Dedifferentiated amniotic fluid mesenchymal stem cell (primary cell): ENCODE data around the gene FANCE.

Experiments
- DNase-seq: peaks from one replicate; pipeline ENCODE4 v3.0.0-alpha.2; 2016; ENCODE audit errors: extremely low spot score

The FANCE gene

DNA sequence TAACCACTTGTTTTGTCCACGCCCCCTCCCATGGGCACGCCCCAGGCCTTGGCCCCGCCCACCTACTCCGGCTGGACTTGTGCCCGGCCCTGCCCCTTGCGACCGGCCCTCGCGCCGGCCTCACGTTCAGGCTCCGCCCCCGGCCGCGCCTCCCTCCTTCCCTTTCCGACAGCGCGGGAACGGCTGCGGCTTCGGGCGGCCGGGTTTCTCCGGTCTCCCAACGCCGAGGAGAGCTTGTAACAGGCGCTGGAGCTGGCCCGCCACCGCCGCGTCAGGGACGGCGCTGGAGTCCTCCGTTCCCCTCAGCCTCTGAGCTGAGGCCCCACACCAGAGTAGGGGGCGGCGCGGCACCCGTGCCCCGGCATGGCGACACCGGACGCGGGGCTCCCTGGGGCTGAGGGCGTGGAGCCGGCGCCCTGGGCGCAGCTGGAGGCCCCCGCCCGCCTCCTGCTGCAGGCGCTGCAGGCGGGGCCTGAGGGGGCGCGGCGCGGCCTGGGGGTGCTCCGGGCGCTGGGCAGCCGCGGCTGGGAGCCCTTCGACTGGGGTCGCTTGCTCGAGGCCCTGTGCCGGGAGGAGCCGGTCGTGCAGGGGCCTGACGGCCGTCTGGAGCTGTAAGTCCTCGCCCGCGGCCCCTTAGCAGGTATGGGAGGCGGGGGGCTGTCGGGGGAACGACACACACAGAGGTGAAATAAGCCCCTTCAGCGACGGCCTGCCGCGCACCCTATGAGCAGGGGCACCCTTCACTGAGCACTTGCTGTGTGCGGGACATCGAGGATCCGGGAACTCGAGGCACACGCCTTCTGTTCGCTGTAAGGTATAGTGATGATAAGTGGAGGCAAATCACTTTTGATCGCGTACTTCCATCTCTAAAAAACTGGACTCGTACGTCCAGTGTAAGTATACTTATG lies at the start of gene FANCE:
FANCE (plus strand) TSS at position 156 of the 908 bp plus-strand sequence; CDS start at position 364, 208 bp downstream.
- peak; percentile 85 for DNase-seq

DNA sequence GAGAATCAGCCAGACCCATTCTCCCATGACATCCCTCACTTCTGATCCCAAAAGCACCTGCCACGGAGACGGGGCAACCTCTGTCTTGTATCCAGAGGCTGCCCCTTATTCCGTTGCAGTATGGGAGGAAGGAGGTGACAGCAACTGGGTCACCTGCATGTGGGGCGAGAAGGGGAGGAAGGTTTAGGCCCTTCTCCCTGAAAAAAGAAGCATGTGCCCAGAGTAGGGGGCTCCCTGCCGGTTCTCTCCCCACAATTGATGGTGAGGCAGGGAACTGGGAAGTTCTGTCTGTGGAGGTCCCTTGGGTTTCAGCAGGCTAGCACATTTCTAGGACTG lies 49.3 kb upstream of the FANCE start:
- DNase-seq: no peak

DNA sequence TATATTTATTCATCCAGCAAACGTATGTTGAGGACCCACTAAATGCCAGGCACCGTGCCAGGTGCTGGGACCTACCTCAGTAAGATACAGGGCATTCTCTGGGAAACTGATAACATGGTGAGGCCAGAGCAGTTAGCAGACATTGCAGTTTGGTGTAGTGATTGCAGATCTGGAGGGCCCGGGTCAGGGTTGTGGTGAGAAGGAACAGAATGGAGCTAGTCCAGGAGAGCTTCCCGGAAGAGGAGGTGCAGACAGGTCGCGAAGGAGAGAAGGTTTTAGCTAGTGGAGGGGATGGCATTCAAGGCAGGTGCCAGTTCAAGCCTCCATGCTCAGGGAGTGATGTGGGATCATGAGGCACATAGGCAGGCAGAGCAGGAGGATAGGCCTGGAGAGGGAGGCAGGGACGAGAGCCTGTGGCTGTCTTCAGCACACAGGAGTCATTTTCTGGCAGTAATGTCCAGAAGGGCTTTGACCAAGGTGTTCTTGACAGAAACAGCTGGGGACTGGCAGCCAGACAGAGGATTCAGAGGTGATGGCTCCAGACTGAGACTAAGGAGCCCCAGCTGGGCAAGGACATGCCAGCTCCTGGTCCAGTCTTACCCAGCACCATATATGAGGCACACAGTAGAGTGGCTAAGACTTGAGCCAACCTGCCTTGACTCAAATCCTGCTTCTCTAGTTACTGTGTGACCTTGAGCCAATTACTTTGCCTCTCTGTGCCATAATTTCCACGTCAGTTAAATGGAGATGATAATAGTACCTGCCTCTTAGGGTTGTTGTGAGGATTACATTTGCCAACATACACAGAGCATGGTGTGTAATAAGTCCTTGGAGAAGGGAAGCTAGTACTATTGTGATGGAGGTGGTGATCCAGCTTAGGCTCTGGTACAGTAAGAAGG lies 48.3 kb upstream of the FANCE start:
- DNase-seq: no peak

DNA sequence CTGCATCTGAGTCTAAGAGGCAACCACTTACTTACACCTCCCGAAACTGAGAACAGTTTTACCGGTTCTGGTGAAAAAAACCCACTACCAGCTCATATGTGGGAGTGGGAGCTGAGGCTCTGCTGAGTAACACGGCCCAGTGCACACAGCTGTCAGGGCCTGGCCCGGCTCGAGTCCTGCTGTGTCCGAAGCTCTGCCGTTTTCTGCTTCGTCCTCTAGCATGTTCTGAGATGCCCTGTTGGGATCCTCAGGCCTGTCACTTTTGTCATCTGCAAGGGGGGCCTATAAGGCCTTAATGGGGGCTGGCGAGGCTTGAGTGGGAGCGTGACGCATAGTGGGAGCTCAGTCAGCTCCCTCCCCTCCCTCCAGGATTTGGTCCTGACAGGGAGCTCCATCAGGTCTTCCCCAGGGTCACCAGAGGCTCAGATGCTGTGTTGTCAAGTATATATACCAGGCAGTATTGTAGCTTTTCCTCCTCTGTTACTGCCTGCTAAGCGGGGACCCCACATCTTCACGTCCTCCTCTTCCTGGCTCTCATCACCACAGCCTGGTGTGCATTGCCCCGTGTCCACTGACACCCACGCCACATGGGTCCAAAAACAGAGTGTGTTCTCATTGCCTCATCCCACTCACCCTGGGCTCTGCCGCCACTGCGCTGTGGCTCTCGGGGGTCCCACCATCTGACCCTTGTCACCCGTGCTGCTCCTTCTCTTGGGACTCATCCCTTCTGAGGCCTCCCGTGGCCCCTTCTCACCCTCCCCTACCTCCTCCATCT lies 45.2 kb upstream of the FANCE start:
- no peak for DNase-seq

GRCh38 chr6:35409245-35409644 lies 42.9 kb upstream of the FANCE start:
- DNase-seq: no peak

- no peak for DNase-seq
Measured at GRCh38 chr6:35410131-35410530, 42.0 kb upstream of the FANCE start.

DNA sequence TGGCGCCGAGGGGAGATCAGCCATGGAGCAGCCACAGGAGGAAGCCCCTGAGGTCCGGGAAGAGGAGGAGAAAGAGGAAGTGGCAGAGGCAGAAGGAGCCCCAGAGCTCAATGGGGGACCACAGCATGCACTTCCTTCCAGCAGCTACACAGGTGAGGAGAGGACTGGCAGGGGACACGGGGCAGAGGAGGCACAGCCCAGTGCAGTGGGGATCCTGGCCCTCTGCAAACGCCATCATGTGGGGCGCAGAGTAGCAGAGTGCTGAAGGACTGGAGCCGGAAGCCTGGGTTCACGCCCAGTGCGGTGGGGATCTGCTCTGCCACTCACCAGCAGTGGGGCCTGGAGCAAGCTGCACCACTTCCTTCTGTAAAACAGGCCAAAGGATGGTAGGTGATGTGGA lies 41.1 kb upstream of the FANCE start:
- no peak for DNase-seq

GRCh38 chr6:35412102-35412501 lies 40.0 kb upstream of the FANCE start:
- DNase-seq: no peak

DNA sequence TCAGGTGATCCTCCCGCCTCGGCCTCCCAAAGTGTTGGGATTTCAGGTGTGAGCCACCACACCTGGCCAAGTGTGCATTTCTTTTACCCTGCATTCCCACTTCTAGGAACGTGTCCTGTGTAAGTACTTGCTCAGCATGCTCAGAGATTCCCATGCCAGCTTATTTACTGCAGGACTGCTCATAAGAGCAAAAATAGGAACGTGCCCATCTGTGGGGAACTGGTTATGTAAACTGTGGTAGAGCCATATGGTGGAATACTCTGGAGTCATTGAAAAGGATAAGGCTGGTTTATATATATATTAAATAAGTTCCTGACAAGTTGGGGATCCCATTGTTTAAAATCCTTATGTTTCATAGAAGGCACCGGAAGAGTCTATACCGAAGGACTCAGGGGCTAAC lies 38.2 kb upstream of the FANCE start:
- no peak for DNase-seq

GRCh38 chr6:35415065-35415891 lies 36.9 kb upstream of the FANCE start:
- peak; percentile 83 for DNase-seq

DNA sequence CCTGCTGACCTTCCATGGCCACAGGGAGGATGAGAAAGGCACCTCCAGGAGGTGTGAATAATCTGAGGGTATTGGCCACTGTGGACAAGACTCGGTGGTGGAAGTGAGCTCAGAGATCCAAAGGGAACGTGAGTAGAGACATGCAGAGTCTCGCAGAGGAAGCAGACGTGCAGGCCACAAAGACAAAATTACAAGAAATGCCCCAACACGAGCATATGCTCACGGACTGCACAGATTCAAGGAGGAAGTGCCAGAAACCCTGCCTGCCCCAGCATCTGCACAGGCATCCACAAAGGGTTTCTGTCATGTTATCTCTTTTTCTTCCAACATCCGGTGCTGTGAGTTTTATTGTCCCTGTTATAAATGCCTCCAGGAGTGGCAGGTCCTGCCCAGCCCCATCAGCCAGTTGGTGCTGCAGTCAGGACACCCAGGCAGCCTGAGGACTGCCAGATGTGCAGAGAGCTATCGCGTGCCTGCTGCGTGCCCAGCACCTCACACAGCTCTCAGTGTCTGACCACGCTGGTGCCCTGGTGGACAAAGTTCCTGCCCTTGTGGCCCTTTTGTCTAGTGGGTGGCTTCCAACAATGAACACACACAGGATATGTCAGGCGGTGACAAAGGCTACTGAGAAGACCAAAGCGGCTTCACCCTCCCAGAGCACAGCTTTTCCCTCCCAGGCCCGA lies 34.0 kb upstream of the FANCE start:
- no peak for DNase-seq

GRCh38 chr6:35419417-35419816 lies 32.7 kb upstream of the FANCE start:
- DNase-seq: no peak

GRCh38 chr6:35419961-35420360 lies 32.2 kb upstream of the FANCE start:
- DNase-seq: no peak

GRCh38 chr6:35425284-35425683 lies 26.9 kb upstream of the FANCE start:
- DNase-seq: peak; percentile 71

DNA sequence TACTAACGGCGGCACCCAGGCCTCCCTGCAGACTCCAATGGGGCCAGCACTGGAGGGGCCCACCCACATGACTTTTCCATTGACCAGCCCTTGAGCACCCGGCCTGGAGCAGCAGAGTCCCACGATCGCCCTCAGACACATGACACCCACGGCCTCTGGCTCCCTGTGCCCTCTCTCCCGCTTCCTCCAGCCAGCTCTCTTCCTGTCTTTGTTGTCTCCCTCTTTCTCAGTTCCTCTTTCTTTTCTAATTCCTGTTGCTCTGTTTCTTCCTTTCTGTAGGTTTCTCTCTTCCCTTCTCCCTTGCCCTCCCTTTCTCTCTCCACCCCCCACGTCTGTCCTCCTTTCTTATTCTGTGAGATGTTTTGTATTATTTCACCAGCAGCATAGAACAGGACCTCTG lies 26.1 kb upstream of the FANCE start:
- DNase-seq: no peak

GRCh38 chr6:35427435-35427834 lies 24.7 kb upstream of the FANCE start:
- no peak for DNase-seq

DNA sequence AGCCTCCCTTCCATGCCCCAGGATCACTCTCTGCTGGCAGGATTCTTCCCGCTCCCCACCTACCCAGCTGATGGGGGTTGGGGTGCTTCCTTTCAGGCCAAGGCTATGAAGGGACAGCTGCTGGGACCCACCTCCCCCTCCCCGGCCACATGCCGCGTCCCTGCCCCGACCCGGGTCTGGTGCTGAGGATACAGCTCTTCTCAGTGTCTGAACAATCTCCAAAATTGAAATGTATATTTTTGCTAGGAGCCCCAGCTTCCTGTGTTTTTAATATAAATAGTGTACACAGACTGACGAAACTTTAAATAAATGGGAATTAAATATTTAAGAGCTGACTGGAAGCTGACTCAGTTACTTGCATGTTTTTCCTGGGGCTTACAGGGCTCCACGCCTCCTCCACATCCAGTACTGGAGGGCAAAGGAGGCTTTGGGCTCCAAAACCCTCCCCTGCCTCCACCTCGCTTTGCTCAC lies 24.3 kb upstream of the FANCE start:
- DNase-seq: peak; percentile 65

DNA sequence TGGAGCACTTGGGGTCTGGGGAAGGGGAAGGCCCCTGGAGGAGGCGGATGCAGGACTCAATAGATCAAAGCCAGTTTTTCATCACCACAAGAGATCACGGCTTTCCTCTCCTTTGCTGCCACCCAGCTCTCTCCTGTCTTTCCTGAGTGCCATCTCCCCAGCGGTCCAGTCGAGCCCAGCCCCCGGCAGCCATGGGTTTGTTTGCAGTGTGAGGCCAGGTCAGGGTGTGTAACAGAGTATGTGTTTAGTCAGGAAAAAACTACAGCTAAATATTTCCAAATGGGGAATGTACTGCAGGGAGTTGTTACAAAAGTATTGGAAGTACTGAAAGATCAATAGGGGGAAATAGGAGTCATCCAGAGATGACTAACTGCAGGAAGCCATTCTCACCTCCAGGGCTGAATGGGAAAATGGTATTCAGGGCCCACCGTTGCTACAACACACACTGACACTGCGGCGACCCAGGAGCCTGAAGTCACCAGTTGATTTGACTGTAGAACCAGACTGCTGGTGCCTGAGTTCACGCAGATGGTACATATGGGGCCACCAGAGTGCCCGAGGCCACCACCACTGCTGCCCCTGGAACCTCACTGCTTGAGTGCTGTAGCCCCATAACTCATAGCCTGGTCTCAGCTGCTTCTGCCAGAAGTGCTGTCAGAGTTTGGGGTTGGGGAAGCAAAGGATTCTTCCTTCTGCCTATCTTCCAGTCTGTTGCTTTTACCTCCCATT lies 23.6 kb upstream of the FANCE start:
- DNase-seq: no peak

GRCh38 chr6:35429463-35429862 lies 22.7 kb upstream of the FANCE start:
- no peak for DNase-seq

DNA sequence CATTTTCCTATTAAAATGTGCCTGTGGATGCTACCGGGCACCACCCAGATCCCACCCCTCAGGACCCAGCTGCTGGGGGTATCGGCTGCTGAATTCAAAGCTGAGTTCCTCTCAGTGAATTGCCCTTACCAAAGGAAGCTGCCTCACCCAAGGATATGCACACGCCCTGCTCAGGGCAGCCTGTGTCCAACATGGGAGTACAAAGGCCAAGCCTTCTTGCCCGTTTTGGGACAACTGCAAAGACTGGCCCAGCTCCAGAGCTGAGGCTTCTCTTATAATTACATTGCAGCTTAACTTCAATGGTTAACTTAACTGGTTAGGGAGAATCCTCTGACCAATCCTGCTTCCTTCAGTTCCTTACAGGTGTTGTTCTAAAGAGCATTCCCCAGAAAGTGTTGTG lies 19.8 kb upstream of the FANCE start:
- no peak for DNase-seq
